GM11168 (cell line): Measurements from ENCODE around the gene CPNE8.

ENCODE experiments used
- in situ Hi-C: fragments of 300-500 bp; cut with MboI; formaldehyde crosslinking; loops from one replicate; pipeline ENCODE4 v1.12.0; 2022; ENCODE audit warnings: low sequenced_read_pairs; ENCODE audit not compliant: unreplicated experiment

Gene CPNE8

GRCh38 chr12:38905480-38906351, at the start of gene CPNE8:
TSS of gene CPNE8 (minus strand) at chr12:38905591. CDS start at chr12:38905534, 57 bp downstream.
- in situ Hi-C loops = loop anchor here (25.0 kb wide), 3 partner anchors 218 to 568 kb away; no protein-coding TSS in a partner anchor

- in situ Hi-C loops = no loop called here
These were observed 49.0 kb upstream of the CPNE8 start for GRCh38 chr12:38954238-38954873.

- in situ Hi-C loops = no loop called here
These were observed 44.0 kb upstream of the CPNE8 start for GRCh38 chr12:38949363-38949762.

GRCh38 chr12:38934686-38935085, 29.3 kb upstream of the CPNE8 start:
- in situ Hi-C loops = no loop called here

GRCh38 chr12:38934078-38934584, 28.7 kb upstream of the CPNE8 start:
- in situ Hi-C loops = no loop called here

- in situ Hi-C loops = no loop called here
These were observed 26.9 kb upstream of the CPNE8 start for GRCh38 chr12:38932320-38932719.

- in situ Hi-C loops = no loop called here
These were observed 26.1 kb upstream of the CPNE8 start for GRCh38 chr12:38931461-38931860.

- in situ Hi-C loops = no loop called here
These were observed 25.6 kb upstream of the CPNE8 start for GRCh38 chr12:38930990-38931389.

GRCh38 chr12:38926501-38926900, 21.1 kb upstream of the CPNE8 start:
- in situ Hi-C loops = no loop called here

- in situ Hi-C loops = loop anchor here (25.0 kb wide), 3 partner anchors 234 to 584 kb away; no protein-coding TSS in a partner anchor
These were observed 15.8 kb upstream of the CPNE8 start for GRCh38 chr12:38921025-38921677.

GRCh38 chr12:38919191-38919590, 13.8 kb upstream of the CPNE8 start:
- in situ Hi-C loops = loop anchor here (10.0 to 25.0 kb wide), 4 partner anchors 186 to 582 kb away; no protein-coding TSS in a partner anchor

- in situ Hi-C loops = loop anchor here (10.0 to 25.0 kb wide), 4 partner anchors 189 to 578 kb away; no protein-coding TSS in a partner anchor
These were observed 10.2 kb upstream of the CPNE8 start for GRCh38 chr12:38915429-38916182.

GRCh38 chr12:38912116-38912515, 6.7 kb upstream of the CPNE8 start:
- in situ Hi-C loops = loop anchor here (10.0 to 25.0 kb wide), 4 partner anchors 193 to 575 kb away; no protein-coding TSS in a partner anchor

- in situ Hi-C loops = loop anchor here (10.0 to 25.0 kb wide), 4 partner anchors 193 to 574 kb away; no protein-coding TSS in a partner anchor
These were observed 6.2 kb upstream of the CPNE8 start for GRCh38 chr12:38911611-38912010.

GRCh38 chr12:38907201-38907923, 2.0 kb upstream of the CPNE8 start:
- in situ Hi-C loops = loop anchor here (25.0 kb wide), 3 partner anchors 220 to 570 kb away; no protein-coding TSS in a partner anchor

- in situ Hi-C loops = loop anchor here (25.0 kb wide), 3 partner anchors 219 to 569 kb away; no protein-coding TSS in a partner anchor
These were observed 1.2 kb upstream of the CPNE8 start for GRCh38 chr12:38906482-38907200.

GRCh38 chr12:38904537-38905479, 583 bp downstream of the CPNE8 start:
- in situ Hi-C loops = loop anchor here (25.0 kb wide), 3 partner anchors 218 to 568 kb away; no protein-coding TSS in a partner anchor
